ENCODE measurements around the gene SPOP. TPM values are rescaled to one million over a fixed set of nuclear protein-coding genes. Genes with fewer than 3 reads are reported as not detected.

The SPOP gene
- total and polyA plus RNA-seq, 4 experiments from 2014 or later = 83.1 to 126 (median 98.4) TPM

DNA sequence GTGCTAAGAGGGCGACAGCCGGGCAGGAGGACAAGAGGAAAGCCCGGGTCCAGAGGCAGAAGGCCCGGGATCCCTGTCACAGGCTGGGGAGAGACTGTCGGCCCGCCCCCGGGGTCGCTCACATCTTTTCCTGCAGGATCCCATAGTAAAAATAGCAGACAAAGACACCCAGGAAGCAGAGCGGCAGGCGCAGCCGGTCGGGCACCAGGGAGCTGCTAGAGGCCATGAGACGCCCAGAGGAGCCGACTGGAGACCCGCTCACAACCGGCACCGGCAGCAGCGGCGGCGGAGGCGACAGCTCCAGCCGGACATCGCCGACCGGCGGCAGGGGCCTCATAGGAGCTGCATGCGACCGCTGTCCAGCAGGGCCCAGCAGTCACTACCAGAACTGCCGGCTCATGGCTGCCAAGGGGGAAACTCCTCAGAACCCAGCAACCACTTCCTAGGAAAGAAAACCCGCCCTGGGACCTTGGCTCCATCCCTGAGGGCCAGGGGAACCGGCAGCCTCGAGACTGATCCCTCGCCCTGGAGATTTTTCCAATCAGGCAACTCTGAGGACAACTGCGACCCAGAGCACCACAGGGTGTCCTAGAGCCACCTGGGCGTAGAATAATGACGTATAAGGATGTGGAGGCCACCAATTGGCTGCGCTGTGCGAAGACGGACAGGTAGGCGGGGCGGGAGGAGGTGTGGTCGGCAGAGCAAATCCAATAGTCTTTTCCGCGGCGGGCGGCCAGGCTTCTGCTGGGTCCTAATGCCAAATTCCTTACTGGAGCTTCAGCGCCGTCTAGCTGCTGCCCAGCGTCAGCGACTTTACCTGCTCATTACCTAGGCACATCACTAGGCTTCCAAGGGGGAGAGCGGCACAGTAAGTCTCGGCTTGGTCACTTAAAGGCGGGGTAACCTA is 30.0 kb upstream of the SPOP start, which contains the start of gene SLC35B1:
SLC35B1 (minus strand) TSS at position 357 of the 907 bp plus-strand sequence; CDS start at position 226, 131 bp downstream.
- DNase-seq = peak; percentile 97 to 99 (median 98)
- H3K27ac ChIP-seq (ENCODE audit: low read depth, low read length) = peak within 1 kb of the TSS; percentile 90
- intact Hi-C loops (cut with micrococcal nuclease) = loop anchor here (1.0 to 5.0 kb wide), 9 partner anchors 30 to 766 kb away; partner anchors contain the start of genes FAM117A, KAT7, SNF8 and SPOP
- H3K4me3 Mint-ChIP-seq = peak within 1 kb of the TSS; percentile 93 to 97 (median 96)
- H3K9me3 Mint-ChIP-seq = no peaks in the 10 kb centered on the region
- peak within 1 kb of the TSS; percentile 95 to 99 (median 98) for H3K27ac Mint-ChIP-seq
- H3K4me1 ChIP-seq (ENCODE audit: insufficient read depth, low read length) = peaks cover 33% of the 10 kb centered on the region
- ChIA-PET POLR2A (ENCODE audit: partially characterized antibody) (interaction anchor here (0.5 to 12.8 kb wide), 33 partner anchors 8 to 515 kb away, joined by 3 to 233 read pairs (median 6); partner anchors contain the start of genes FAM117A, KAT7, NXPH3 and SPOP), CTCF (ENCODE audit: partially characterized antibody) (interaction anchor here (0.6 to 5.4 kb wide), 31 partner anchors 9 to 289 kb away, joined by 3 to 56 read pairs (median 6); partner anchors contain the start of genes FAM117A, KAT7 and SPOP)
- peaks cover 39 to 70% of the 10 kb centered on the region in 2 donors for H3K36me3 Mint-ChIP-seq
- no peaks in the 10 kb centered on the region for H3K27me3 ChIP-seq (ENCODE audit: insufficient read depth, low read length)
- H3K4me3 ChIP-seq (ENCODE audit: low read length in 2 of 2) = peak within 1 kb of the TSS; percentile 70 to 86
- H3K4me1 Mint-ChIP-seq = peaks cover 35 to 51% (median 45%) of the 10 kb centered on the region in 4 donors
- H3K27me3 Mint-ChIP-seq = no peaks in the 10 kb centered on the region
- H3K36me3 ChIP-seq (ENCODE audit: insufficient read depth, low read length) = peaks cover 53% of the 10 kb centered on the region
- H3K9me3 ChIP-seq (ENCODE audit: control insufficient read depth in 1 of 2, low read length in 2 of 2) = no peaks in the 10 kb centered on the region

DNA sequence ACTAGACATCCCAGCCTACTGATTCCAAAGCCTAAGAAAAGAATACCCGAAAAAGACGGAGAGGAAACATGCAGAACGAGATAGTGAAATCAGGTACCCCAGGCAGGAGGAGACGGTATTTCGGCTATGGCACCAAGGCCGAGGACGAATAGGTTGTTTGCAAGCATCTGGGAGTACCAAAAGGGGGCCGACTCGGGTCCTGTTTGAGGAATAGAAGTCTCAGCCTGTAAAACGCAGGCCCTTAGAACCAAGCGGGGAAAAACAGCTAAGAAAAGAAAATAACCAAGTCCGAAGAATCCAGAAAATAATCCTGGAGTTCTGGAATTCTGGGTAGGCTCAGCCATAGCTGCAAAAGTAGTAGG is 29.3 kb upstream of the SPOP start:
- peak overlapping the region; percentile 90 for H3K27ac ChIP-seq (ENCODE audit: low read depth, low read length)
- peak; percentile 26 to 64 (median 29) for DNase-seq
- H3K36me3 ChIP-seq (ENCODE audit: insufficient read depth, low read length) = peaks cover 53% of the 10 kb centered on the region
- Mint-ChIP-seq H3K9me3 (no peaks in the 10 kb centered on the region), H3K4me1 (peaks cover 35 to 51% (median 45%) of the 10 kb centered on the region in 4 donors), H3K36me3 (peaks cover 36 to 67% of the 10 kb centered on the region in 2 donors), H3K27ac (peak overlapping the region; percentile 95 to 99 (median 98)), H3K27me3 (no peaks in the 10 kb centered on the region), H3K4me3 (peak overlapping the region; percentile 93 to 97 (median 96))
- intact Hi-C loops (cut with micrococcal nuclease) = loop anchor here (5.0 kb wide), 1 partner anchor 765 kb away; the partner anchor contains the start of gene SNF8
- H3K27me3 ChIP-seq (ENCODE audit: insufficient read depth, low read length) = no peaks in the 10 kb centered on the region
- POLR2A ChIA-PET (ENCODE audit: partially characterized antibody) = interaction anchor here (0.5 to 12.8 kb wide), 25 partner anchors 8 to 387 kb away, joined by 3 to 233 read pairs (median 7); partner anchors contain the start of genes FAM117A, KAT7 and NXPH3
- CTCF ChIA-PET (ENCODE audit: partially characterized antibody) = interaction anchor here (0.9 to 5.4 kb wide), 16 partner anchors 10 to 289 kb away, joined by 3 to 56 read pairs (median 10); partner anchors contain the start of genes FAM117A, KAT7 and SPOP
- H3K4me1 ChIP-seq (ENCODE audit: insufficient read depth, low read length) = peaks cover 33% of the 10 kb centered on the region
- no peaks in the 10 kb centered on the region for H3K9me3 ChIP-seq (ENCODE audit: control insufficient read depth in 1 of 2, low read length in 2 of 2)
- peak overlapping the region; percentile 70 to 86 for H3K4me3 ChIP-seq (ENCODE audit: low read length in 2 of 2)

DNA sequence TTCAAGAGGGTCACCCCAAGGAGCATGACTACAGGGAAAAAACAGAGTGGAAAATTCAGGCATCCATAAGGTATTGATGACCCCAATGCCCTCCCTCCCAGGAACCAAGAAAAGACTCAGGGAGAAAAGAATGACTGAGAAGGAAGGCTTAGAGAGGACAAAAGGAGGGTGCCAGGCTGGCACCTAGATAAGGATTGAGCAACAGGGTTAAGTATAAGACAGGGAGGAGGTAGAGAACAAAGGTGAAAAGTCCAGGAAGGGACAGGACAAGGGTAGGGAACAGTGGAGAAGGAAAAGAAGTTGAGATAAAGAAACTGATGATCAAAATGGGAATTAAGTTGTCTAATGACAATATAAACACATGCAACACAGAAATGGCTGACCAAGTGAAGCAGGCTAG is 27.4 kb upstream of the SPOP start:
- no peaks in the 10 kb centered on the region for H3K27me3 Mint-ChIP-seq
- peaks cover 55% of the 10 kb centered on the region for H3K36me3 ChIP-seq (ENCODE audit: insufficient read depth, low read length)
- H3K9me3 ChIP-seq (ENCODE audit: control insufficient read depth in 1 of 2, low read length in 2 of 2) = no peaks in the 10 kb centered on the region
- H3K27me3 ChIP-seq (ENCODE audit: insufficient read depth, low read length) = no peaks in the 10 kb centered on the region
- H3K4me1 ChIP-seq (ENCODE audit: insufficient read depth, low read length) = peaks cover 32% of the 10 kb centered on the region
- intact Hi-C loops (cut with micrococcal nuclease) = loop anchor here (5.0 kb wide), 1 partner anchor 763 kb away; the partner anchor contains the start of gene SNF8
- H3K4me3 ChIP-seq (ENCODE audit: low read length in 2 of 2) = no peak overlapping the region
- ChIA-PET POLR2A (ENCODE audit: partially characterized antibody) (interaction anchor here (1.2 to 6.7 kb wide), 3 partner anchors 17 to 83 kb away, joined by 3 to 156 read pairs (median 7); partner anchors contain the start of genes FAM117A and KAT7), CTCF (ENCODE audit: partially characterized antibody) (interaction anchor here (0.8 to 16.2 kb wide), 5 partner anchors 13 to 293 kb away, joined by 3 to 219 read pairs (median 3); partner anchors contain the start of gene NXPH3)
- no peaks in the 10 kb centered on the region for H3K9me3 Mint-ChIP-seq
- no peak overlapping the region for H3K27ac ChIP-seq (ENCODE audit: low read depth, low read length)
- peak overlapping the region in 6 of 7 donors; percentile 77 to 95 (median 86) for H3K27ac Mint-ChIP-seq
- peaks cover 34 to 51% (median 45%) of the 10 kb centered on the region in 4 donors for H3K4me1 Mint-ChIP-seq
- peak overlapping the region in 7 of 8 donors; percentile 24 to 94 (median 70) for H3K4me3 Mint-ChIP-seq
- peaks cover 34 to 68% of the 10 kb centered on the region in 2 donors for H3K36me3 Mint-ChIP-seq
- no peak for DNase-seq

DNA sequence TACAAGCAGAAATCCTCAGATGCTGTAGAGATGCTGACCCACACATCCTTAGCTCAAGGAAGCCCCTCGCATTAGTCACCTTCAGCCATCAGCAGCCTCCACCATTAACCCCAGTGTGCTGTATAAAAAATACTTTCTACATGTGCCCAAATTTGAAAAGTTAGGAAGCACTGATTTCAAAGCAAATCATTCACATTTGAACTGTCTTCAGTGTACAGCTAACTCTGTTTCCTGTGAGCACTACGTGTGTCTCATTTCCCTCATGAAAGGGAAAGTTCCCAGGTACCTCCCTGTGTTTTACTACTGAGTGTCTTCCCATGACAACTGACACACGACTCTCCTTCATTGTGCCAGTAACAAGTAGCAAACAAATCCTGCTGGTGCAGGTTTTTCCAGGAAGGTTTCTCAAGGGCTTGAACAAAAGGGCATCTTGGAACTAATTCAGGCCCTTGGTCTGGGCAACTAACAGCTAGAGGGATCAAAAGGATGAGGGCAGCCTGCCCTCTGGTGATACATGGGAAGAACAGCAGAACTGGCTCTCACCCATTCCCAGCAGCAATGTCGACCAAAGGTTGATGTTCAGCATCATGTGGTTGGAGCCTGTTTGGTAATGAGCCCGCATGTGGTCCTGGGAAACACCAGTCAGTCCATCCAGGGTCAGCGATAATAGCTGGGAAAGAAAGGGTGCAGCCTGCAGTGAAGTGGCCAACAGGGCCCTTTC is 25.8 kb upstream of the SPOP start:
- intact Hi-C loops (cut with micrococcal nuclease) = no loop called here
- CTCF ChIA-PET (ENCODE audit: partially characterized antibody) = interaction anchor here (0.7 to 16.2 kb wide), 10 partner anchors 8 to 147 kb away, joined by 3 to 219 read pairs (median 4); partner anchors contain the start of genes FAM117A and NXPH3
- Mint-ChIP-seq H3K27me3 (no peaks in the 10 kb centered on the region), H3K4me1 (peaks cover 24 to 48% (median 35%) of the 10 kb centered on the region in 4 donors), H3K36me3 (peaks cover 30 to 69% of the 10 kb centered on the region in 2 donors), H3K4me3 (no peak overlapping the region), H3K27ac (peak overlapping the region in 2 of 7 donors; percentile 17 to 81), H3K9me3 (no peaks in the 10 kb centered on the region)
- POLR2A ChIA-PET (ENCODE audit: partially characterized antibody) = interaction anchor here (0.9 to 2.2 kb wide), 6 partner anchors 12 to 146 kb away, joined by 3 to 9 read pairs (median 4); partner anchors contain the start of genes FAM117A and KAT7
- no peak overlapping the region for H3K27ac ChIP-seq (ENCODE audit: low read depth, low read length)
- no peak overlapping the region for H3K4me3 ChIP-seq (ENCODE audit: low read length in 2 of 2)
- no peak for DNase-seq
- no peaks in the 10 kb centered on the region for H3K27me3 ChIP-seq (ENCODE audit: insufficient read depth, low read length)
- H3K4me1 ChIP-seq (ENCODE audit: insufficient read depth, low read length) = peaks cover 17% of the 10 kb centered on the region
- peaks cover 59% of the 10 kb centered on the region for H3K36me3 ChIP-seq (ENCODE audit: insufficient read depth, low read length)
- H3K9me3 ChIP-seq (ENCODE audit: control insufficient read depth in 1 of 2, low read length in 2 of 2) = no peaks in the 10 kb centered on the region

DNA sequence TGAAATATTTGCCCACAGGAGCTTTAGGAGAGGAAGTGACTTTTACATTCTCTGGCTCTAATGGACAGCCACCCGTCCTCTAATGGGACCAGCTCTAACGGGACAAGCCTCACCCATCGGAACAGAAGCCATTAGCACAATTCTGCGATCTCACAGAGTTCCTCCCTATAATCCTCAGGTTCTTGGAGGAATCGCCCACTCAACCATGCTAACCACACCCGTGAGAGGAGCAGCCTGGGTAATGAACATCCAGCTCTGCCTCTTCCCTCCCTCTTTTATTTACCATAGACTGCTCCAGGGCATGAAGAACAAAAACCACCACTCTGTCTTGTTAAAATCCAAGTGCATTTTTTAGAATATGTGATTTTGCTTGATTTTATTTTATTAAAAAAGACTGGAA is 23.1 kb upstream of the SPOP start:
- no peak for DNase-seq
- CTCF ChIA-PET (ENCODE audit: partially characterized antibody) = interaction anchor here (1.1 to 16.2 kb wide), 6 partner anchors 8 to 296 kb away, joined by 3 to 219 read pairs (median 4); partner anchors contain the start of genes NXPH3 and SLC35B1
- no peaks in the 10 kb centered on the region for H3K9me3 ChIP-seq (ENCODE audit: control insufficient read depth in 1 of 2, low read length in 2 of 2)
- H3K36me3 ChIP-seq (ENCODE audit: insufficient read depth, low read length) = peaks cover 58% of the 10 kb centered on the region
- intact Hi-C loops (cut with micrococcal nuclease) = no loop called here
- Mint-ChIP-seq H3K36me3 (peaks cover 30 to 53% of the 10 kb centered on the region in 2 donors), H3K9me3 (no peaks in the 10 kb centered on the region), H3K27me3 (no peaks in the 10 kb centered on the region), H3K4me3 (no peak overlapping the region), H3K27ac (peak overlapping the region in 1 of 7 donors; percentile 52), H3K4me1 (peaks cover 13 to 34% (median 22%) of the 10 kb centered on the region in 4 donors)
- H3K4me3 ChIP-seq (ENCODE audit: low read length in 2 of 2) = no peak overlapping the region
- no peak overlapping the region for H3K27ac ChIP-seq (ENCODE audit: low read depth, low read length)
- H3K27me3 ChIP-seq (ENCODE audit: insufficient read depth, low read length) = no peaks in the 10 kb centered on the region
- peaks cover 9% of the 10 kb centered on the region for H3K4me1 ChIP-seq (ENCODE audit: insufficient read depth, low read length)
- POLR2A ChIA-PET (ENCODE audit: partially characterized antibody) = interaction anchor here (0.7 to 1.5 kb wide), 4 partner anchors 39 to 140 kb away, joined by 3 to 4 read pairs (median 3); no protein-coding TSS in a partner anchor

DNA sequence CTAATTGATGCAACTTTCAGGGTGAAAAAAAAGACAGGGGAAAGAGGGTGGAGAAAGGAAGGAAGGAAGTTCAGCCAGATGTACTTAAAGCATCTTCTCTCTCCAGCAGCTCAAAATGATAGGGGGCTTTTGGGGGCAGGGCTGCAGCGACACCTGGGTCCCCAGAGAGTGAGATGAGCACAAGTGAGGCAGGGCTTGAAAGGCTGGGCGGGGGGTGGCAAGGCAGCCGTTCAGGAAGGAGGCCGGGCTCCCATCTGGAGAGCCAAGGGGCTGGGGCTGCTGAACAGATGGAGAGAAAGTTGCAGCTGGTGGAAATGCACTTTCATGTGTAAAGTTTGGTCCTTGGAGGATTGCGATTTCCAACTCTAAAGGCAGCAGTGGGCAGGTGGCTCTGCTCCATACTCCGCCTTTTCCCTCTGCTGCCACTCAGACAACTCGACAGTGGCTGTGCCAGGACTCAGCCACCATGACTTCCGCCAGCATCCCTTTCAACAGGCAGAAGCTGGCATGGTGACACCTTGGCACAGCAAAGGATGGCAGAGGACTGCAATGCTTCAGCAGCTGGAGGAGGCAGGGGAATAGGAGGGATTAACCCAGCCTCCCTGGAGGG is 22.2 kb upstream of the SPOP start:
- no peak for DNase-seq
- Histone ChIP-seq H3K27ac (ENCODE audit: low read depth, low read length) (no peak overlapping the region), H3K9me3 (ENCODE audit: control insufficient read depth in 1 of 2, low read length in 2 of 2) (no peaks in the 10 kb centered on the region), H3K36me3 (ENCODE audit: insufficient read depth, low read length) (peaks cover 49% of the 10 kb centered on the region), H3K4me1 (ENCODE audit: insufficient read depth, low read length) (peaks cover 18% of the 10 kb centered on the region), H3K4me3 (ENCODE audit: low read length in 2 of 2) (no peak overlapping the region), H3K27me3 (ENCODE audit: insufficient read depth, low read length) (no peaks in the 10 kb centered on the region)
- no peaks in the 10 kb centered on the region for H3K9me3 Mint-ChIP-seq
- CTCF ChIA-PET (ENCODE audit: partially characterized antibody) = interaction anchor here (0.6 to 16.2 kb wide), 8 partner anchors 8 to 297 kb away, joined by 3 to 219 read pairs (median 4); partner anchors contain the start of genes NXPH3 and SLC35B1
- no peaks in the 10 kb centered on the region for H3K27me3 Mint-ChIP-seq
- peaks cover 15 to 35% (median 24%) of the 10 kb centered on the region in 4 donors for H3K4me1 Mint-ChIP-seq
- peaks cover 23 to 45% of the 10 kb centered on the region in 2 donors for H3K36me3 Mint-ChIP-seq
- H3K4me3 Mint-ChIP-seq = no peak overlapping the region
- POLR2A ChIA-PET (ENCODE audit: partially characterized antibody) = interaction anchor here (0.7 to 2.1 kb wide), 6 partner anchors 8 to 139 kb away, joined by 3 to 7 read pairs (median 4); partner anchors contain the start of genes FAM117A and SLC35B1
- H3K27ac Mint-ChIP-seq = peak overlapping the region in 6 of 7 donors; percentile 4 to 90 (median 59)
- intact Hi-C loops (cut with micrococcal nuclease) = loop anchor here (5.0 kb wide), 1 partner anchor 297 kb away; the partner anchor contains the start of gene DLX3

Measured in CD4-positive, alpha-beta memory T cell (primary cell).